GM12801 (cell line): ENCODE data around the gene POFUT1.

ENCODE experiments used
- CTCF ChIP-seq: IDR thresholded peaks from one replicate; pipeline ENCODE4 v1.5.1; 2011; ENCODE audit warnings: control low read depth; ENCODE audit not compliant: insufficient read length; ENCODE audit errors: extremely low read depth

Gene POFUT1

GRCh38 chr20:32244959-32245358 lies 37.3 kb downstream of the POFUT1 start:
- TF ChIP-seq CTCF = no peak

- TF ChIP-seq CTCF = no peak
Measured at GRCh38 chr20:32248043-32248442, 40.4 kb downstream of the POFUT1 start.

- no peak for TF ChIP-seq CTCF
Measured at GRCh38 chr20:32249030-32249738, 41.5 kb downstream of the POFUT1 start.

GRCh38 chr20:32251470-32251869 lies 43.8 kb downstream of the POFUT1 start:
- no peak for TF ChIP-seq CTCF

- TF ChIP-seq CTCF = no peak
Measured at GRCh38 chr20:32252189-32252588, 44.5 kb downstream of the POFUT1 start.

- TF ChIP-seq CTCF = no peak
Measured at GRCh38 chr20:32261644-32262043, 54.0 kb downstream of the POFUT1 start.

GRCh38 chr20:32263398-32263954 lies 55.8 kb downstream of the POFUT1 start:
- TF ChIP-seq CTCF = no peak

GRCh38 chr20:32271620-32272019 lies 63.9 kb downstream of the POFUT1 start:
- TF ChIP-seq CTCF = no peak
